GM19438 (cell line): ENCODE measurements around the gene UBE2E3.
"Not testable (repeated sequence)": the region's sequence is repeated elsewhere in the genome, so short reads cannot be mapped to it uniquely, and the experiment has no call there.

ENCODE experiments used
- ATAC-seq: cut with Tn5 transposase; IDR thresholded peaks from one replicate; pipeline ENCODE4 v1.9.1; 2021; ENCODE audit warnings: low read depth; ENCODE audit not compliant: unreplicated experiment

The UBE2E3 gene

GRCh38 chr2:181021199-181021789 lies 40.9 kb downstream of the UBE2E3 start:
- no peak for ATAC-seq

DNA sequence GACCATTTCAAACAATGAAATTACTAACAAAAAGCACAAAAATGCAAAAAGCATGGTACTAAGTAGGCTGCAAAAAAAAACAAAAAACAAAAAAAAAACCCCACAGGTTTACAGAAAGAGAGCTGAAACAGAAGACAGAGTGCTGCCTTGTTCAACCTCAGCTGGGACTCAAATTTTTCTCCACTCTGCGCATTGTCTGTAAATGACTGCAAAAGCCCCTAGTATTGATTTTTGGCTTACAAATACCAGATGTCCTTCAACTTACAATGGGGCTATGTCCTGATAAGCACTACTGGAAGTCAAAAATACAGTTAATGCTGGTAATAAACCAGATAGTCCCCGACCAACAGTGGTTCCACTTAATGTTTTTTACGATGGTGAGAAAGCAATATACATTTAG lies 42.2 kb downstream of the UBE2E3 start:
- no peak for ATAC-seq

DNA sequence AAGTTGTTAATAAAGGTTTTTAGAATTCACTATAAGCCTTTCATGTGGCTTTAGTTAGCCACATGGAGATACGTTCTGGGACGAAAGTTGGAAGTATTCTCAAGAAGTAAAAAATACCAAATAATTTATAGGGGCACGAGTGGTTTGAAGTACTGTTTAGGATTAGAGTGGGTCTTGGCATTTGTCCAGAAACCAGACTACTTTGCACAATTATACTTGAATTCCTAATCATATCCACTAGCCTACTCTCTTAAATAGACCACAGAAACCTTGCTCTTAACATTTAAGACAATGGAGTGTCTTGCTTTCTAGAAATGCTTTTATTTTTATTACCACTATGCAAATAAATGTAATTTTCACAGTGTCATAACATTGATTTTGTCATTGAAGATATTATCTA lies 44.6 kb downstream of the UBE2E3 start:
- ATAC-seq = no peak

DNA sequence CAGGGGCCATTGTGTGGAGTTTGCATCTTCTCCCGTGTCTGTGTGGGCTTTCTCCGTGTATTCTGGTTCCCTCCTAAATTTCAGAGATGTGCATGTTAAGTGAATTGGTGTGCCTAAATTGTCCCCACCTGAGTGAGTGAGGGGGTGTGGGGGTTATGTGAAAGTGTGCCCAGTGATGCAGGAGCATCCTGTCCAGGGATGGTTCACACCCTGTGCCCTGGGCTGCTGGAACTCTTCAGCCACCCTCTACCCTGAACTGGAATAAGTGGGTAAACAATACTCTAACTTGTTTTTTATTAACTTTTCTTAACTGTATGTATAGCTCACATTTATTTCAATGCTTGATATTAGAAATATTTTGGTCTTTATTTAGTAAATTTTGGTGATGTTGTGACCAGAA lies 56.0 kb downstream of the UBE2E3 start:
- ATAC-seq = peak; percentile 64

GRCh38 chr2:181036848-181037603 lies 56.6 kb downstream of the UBE2E3 start:
- ATAC-seq = peak; percentile 69

DNA sequence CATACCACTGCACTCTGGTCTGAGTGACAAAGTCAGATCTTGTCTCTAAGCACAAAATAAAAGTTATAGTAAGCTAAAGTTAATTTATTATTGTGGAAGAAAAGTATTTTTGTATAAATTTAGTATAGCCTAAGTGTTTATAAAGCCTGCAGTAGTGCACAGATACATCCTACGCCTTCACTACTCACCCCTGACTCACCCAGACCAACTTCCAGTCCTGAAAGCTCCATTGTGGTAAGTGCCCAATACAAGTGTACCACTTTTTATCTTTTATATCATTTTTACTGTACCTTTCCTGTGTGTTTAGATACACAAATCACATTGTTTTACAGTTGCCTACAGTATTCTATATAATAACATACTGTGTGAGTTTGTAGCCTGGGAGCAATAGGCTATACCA lies 57.5 kb downstream of the UBE2E3 start:
- no peak for ATAC-seq

GRCh38 chr2:181038796-181039195 lies 58.4 kb downstream of the UBE2E3 start:
- ATAC-seq = no peak

- ATAC-seq = not testable (repeated sequence)
Observed at GRCh38 chr2:181040839-181041238, 60.4 kb downstream of the UBE2E3 start.

GRCh38 chr2:181041661-181042060 lies 61.3 kb downstream of the UBE2E3 start:
- no peak for ATAC-seq

DNA sequence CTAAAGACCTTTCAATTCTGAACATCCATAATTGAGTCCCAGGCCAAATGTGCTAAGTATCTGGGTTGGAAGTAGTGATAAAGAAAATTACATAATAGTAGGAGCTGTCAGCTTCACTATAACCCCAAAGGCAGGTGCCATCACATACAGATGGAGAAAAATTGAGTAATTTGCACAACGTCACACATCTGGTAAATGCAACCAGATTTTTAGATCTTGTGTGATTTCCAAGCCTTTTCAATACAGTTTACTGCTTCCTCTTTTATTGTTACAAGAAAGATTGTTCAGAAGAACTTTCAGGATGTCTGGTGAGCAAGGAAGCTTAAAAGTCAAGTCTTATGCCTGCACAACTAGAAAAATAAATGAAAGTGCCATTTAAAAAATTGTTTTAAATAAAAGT lies 62.3 kb downstream of the UBE2E3 start:
- ATAC-seq = no peak

- no peak for ATAC-seq
Observed at GRCh38 chr2:181046833-181047232, 66.4 kb downstream of the UBE2E3 start.

DNA sequence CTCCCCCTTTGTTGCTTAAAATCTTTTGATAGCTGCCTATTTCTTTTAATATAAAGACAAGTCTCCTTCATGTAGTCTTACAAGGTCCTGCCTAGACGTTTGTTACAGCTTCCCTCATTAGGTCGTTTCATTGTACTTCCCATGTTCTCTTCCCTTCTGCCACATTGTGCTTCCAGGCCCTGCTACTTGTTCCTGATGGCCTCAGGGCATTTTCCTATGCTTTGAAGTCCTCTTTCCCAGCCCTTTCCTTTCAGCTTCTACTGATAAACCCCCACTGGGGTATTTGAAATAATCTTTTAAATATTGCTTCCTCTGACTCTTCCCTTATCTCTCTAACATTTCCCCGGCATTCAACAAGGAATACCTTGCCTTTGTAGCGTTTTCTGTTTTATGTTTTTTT lies 67.4 kb downstream of the UBE2E3 start:
- no peak for ATAC-seq

DNA sequence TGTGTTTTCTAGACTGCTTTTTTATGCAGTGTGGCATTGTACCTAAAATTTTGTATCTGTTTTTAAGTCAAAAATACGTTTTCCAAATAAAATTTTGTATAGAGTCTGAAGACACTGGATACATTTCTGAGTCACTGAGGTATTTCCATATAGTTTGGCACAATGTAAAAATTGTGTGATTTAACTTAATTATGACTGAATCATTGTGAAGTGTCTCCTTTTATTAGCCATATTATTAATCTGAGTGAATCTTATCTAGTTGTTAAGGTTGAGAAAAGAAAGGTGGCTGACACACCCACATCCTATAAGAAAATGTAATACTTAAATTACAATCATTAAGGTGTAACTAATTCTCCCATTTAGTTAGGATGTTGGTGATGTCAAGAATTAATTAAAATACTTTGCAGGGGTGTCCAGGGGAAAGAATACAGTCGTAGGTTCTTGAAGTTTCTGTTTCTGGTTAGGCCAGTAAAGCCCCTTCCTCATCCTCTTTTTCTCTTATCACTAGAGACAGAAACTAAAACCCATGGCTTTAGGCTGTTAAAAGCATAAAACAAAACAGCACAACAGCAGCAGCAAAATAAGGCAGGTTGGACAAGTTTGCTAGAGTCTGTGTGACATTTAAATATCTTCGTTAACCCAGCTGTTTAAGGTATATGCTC lies 71.6 kb downstream of the UBE2E3 start:
- ATAC-seq = no peak

DNA sequence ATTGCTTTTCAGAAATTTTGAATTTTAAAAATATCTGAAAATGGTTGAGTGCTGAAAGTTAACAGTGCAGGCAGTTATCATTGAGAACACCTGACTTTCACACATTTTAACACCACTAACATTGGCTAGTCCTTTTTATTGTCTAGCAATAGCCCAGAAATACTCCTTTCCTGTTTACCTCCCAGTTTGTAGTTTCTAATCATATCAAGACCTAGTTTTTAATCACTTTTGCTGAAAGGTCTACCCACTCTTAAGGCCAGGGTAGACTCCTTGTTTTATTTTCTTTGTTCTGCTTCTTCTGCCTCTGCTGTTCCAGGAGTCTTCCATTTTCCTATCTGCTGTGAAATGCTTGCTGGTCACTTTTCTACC lies 72.1 kb downstream of the UBE2E3 start:
- no peak for ATAC-seq

DNA sequence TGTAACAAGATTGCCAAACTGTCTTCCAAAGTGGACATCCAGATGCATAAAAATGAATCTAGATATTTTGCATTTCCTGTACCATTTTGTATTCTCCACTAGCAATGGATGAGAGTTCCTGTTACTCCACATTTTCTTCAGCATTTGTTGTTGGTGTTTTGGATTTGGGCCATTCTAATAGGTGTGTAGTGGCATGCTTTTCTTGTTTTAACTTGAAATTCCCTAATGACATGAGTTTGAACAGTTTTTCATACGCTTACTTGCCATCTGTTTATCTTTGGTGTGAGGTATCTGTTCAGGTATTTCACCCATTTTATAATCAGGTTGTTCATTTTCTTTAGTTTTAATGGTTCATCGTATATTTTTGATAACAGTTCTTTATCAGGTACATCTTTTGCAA lies 73.9 kb downstream of the UBE2E3 start:
- ATAC-seq = no peak

GRCh38 chr2:181054843-181055242 lies 74.4 kb downstream of the UBE2E3 start:
- ATAC-seq = no peak

GRCh38 chr2:181058378-181059269 lies 78.2 kb downstream of the UBE2E3 start:
- ATAC-seq = peak; percentile 77

- ATAC-seq = no peak
Observed at GRCh38 chr2:181063696-181064095, 83.3 kb downstream of the UBE2E3 start.

GRCh38 chr2:181065458-181065857 lies 85.1 kb downstream of the UBE2E3 start:
- ATAC-seq = no peak

DNA sequence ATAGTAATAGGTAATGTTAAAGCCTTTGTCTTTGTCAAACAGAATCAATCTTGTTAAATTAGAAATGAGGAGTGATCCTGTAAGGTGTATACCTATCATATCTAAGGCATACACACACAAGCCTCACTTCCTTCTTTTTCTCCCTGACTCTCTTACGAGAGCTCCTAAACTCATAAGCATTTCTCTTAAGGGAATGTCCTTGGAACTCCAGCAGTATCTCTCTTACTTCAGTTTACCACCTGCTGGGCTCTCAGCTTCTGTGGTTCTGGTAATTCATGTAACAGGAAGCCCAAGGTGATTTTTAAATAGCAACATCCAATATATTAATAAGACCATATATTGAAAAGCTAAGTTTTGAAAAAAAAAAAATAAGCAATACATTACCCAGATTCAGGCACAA lies 85.9 kb downstream of the UBE2E3 start:
- ATAC-seq = no peak
